PC-3 (cell line): ENCODE measurements around the gene PPM1G. TPM values are rescaled to one million over a fixed set of nuclear protein-coding genes. Genes with fewer than 3 reads are reported as not detected.

Experiments
- ATAC-seq: fragments of 200-7000 bp; cut with Tn5 transposase; 2 replicates; pipeline ENCODE4 v1.9.1; 2020; ENCODE audit warnings: mild to moderate bottlenecking, moderate library complexity
- BruUV-seq: library from RNA; stranded (reverse); fragments of 400-500 nt; replicated peaks from 2 replicates; lab custom pipeline; 2021; lab: Mats Ljungman, UMichigan
- CTCF ChIA-PET: fragments of 300-600 bp; sonication (Branson Sonifier 250); formaldehyde crosslinking; loops from one replicate; lab custom pipeline; 2022; ENCODE audit warnings: antibody characterized with exemption; lab: Charles Lee
- POLR2A ChIA-PET: fragments of 300-600 bp; sonication (Branson Sonifier 250); formaldehyde crosslinking; loops from one replicate; lab custom pipeline; 2022; ENCODE audit warnings: antibody characterized with exemption; ENCODE audit not compliant: unreplicated experiment; lab: Charles Lee
- DNase-seq: peaks from one replicate; pipeline ENCODE4 v3.0.0-alpha.2; 2015
- H2AFZ ChIP-seq: fragments of 300-600 bp; sonication (generic); 2 replicates; pipeline ENCODE4 v1.6.0; 2016; ENCODE audit warnings: antibody characterized with exemption, low read length
- H3F3A ChIP-seq: fragments of 300-600 bp; sonication (generic); one replicate; pipeline ENCODE4 v1.6.0; 2017; ENCODE audit warnings: antibody characterized with exemption, low read length, control low read depth, mild to moderate bottlenecking; ENCODE audit not compliant: unreplicated experiment
- H3K27ac ChIP-seq: fragments of 300-600 bp; sonication (generic); 2 replicates; pipeline ENCODE4 v1.5.1; 2016; ENCODE audit warnings: mild to moderate bottlenecking, low read length
- H3K27me3 ChIP-seq: fragments of 300-600 bp; sonication (generic); 2 replicates; pipeline ENCODE4 v1.6.1; 2016; ENCODE audit warnings: low read length, mixed read lengths
- H3K36me3 ChIP-seq: fragments of 300-600 bp; sonication (generic); 2 replicates; pipeline ENCODE4 v1.6.1; 2016; ENCODE audit warnings: low read depth, mixed run types, low read length, mixed read lengths
- H3K4me1 ChIP-seq: fragments of 300-600 bp; sonication (generic); 2 replicates; pipeline ENCODE4 v1.5.1; 2016; ENCODE audit warnings: low read length; ENCODE audit not compliant: insufficient read depth
- H3K4me2 ChIP-seq: fragments of 300-600 bp; sonication (generic); 2 replicates; pipeline ENCODE4 v1.6.0; 2016; ENCODE audit warnings: low read length
- H3K4me3 ChIP-seq: fragments of 300-600 bp; sonication (generic); 2 replicates; pipeline ENCODE4 v1.5.1; 2016; ENCODE audit warnings: mild to moderate bottlenecking, low read length, mixed read lengths
- H3K79me2 ChIP-seq: fragments of 300-600 bp; sonication (generic); 2 replicates; pipeline ENCODE4 v1.6.1; 2017; ENCODE audit warnings: low read length, mixed read lengths
- H3K9ac ChIP-seq: fragments of 300-600 bp; sonication (generic); 2 replicates; pipeline ENCODE4 v1.6.0; 2016; ENCODE audit warnings: mild to moderate bottlenecking, low read length
- H3K9me2 ChIP-seq: fragments of 300-600 bp; sonication (generic); replicated peaks from 2 replicates; pipeline ENCODE4 v1.6.1; 2016; ENCODE audit warnings: mixed run types, low read length, mixed read lengths
- H3K9me3 ChIP-seq: fragments of 300-600 bp; sonication (generic); 2 replicates; pipeline ENCODE4 v1.6.1; 2016; ENCODE audit warnings: low read length, mixed read lengths
- H4K20me1 ChIP-seq: fragments of 300-600 bp; sonication (generic); 2 replicates; pipeline ENCODE4 v1.6.1; 2016; ENCODE audit warnings: low read length, mixed read lengths
- EZH2 ChIP-seq: fragments of 300-600 bp; sonication (generic); IDR thresholded peaks from one replicate; pipeline ENCODE4 v1.6.1; 2017; ENCODE audit warnings: antibody characterized with exemption, mild to moderate bottlenecking, low read length; ENCODE audit not compliant: unreplicated experiment
- EZH2phosphoT487 ChIP-seq: fragments of 300-600 bp; sonication (generic); IDR thresholded peaks from 2 replicates; pipeline ENCODE4 v1.6.1; 2018; ENCODE audit warnings: mild to moderate bottlenecking, antibody characterized with exemption, low read length, borderline replicate concordance
- intact Hi-C: fragments of 100-400 bp; cut with micrococcal nuclease; formaldehyde crosslinking; loops from 2 replicates; pipeline ENCODE4 v1.9.0; 2023
- total RNA-seq: library from RNA; depleted of rRNA; stranded (reverse); fragments of >200 nt; gene quantifications from 2 replicates; pipeline ENCODE4 v1.2.3, GENCODE V29; 2014
- TF ChIP-seq, protein P1 (sequence below): fragments of 300-600 bp; sonication (generic); conservative IDR thresholded peaks from 2 replicates; pipeline ENCODE4 v1.5.1; 2017; ENCODE audit warnings: antibody characterized with exemption, low read depth, mild to moderate bottlenecking, low read length

Gene PPM1G
- total RNA-seq, 1 experiment from 2014 or later: 122 TPM

DNA sequence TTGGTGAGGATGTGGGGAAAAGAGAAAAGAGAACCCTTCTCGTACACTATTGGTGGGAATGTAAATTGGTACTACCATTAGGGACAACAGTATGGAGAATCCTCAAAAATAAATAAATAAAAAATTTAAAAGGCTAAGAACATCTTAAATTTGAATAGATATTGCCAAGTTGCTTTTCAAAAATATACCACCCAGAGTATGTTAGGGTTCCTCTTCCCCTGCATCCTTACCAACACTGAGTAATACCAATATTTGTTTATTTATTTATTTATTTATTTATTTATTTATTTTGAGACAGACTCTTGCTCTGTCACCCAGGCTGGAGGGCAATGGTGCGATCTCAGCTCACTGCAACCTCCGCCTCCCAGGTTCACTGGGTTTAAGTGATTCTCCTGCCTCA lies 13.6 kb upstream of the PPM1G start:
- H3K27ac ChIP-seq: no peak overlapping the region
- intact Hi-C loops: no loop called here

DNA sequence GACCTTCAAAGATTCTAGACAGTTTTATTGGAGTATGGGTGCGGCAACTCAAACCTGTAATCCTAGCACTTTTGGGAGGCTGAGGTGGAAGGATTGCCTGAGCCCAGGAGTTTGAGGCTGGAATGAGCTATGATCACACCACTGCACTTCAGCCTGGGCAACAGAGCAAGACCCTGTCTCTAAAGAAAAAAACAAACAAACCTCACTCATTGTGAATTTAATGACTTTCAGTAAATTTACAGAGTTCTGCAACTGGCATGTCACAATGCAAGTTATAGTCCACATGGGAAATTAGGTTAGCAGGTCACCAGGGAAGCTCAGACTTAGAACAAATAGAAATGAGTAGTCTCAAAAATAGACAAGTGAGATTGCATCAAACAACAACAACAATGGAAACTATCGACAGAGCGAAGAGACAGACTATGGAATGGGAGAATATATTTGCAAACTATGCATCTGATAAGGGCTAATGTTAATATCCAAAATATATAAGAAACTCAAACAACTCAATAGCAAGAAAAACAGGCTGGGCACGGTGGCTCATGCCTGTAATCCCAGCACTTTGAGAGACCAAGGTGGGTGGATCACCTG lies 12.4 kb upstream of the PPM1G start:
- H3K4me3 ChIP-seq: no peak overlapping the region
- ATAC-seq (no peak), DNase-seq (no peak)
- no peaks in the 10 kb centered on the region for H3K9me2 ChIP-seq
- CTCF ChIA-PET: no interaction called here
- H2AFZ ChIP-seq: no peak overlapping the region
- H3K79me2 ChIP-seq: no peaks in the 10 kb centered on the region
- H3K27me3 ChIP-seq: no peaks in the 10 kb centered on the region
- BruUV-seq: no TSS peak
- POLR2A ChIA-PET: no interaction called here
- intact Hi-C loops: no loop called here
- H3K9ac ChIP-seq: no peak overlapping the region
- H3K36me3 ChIP-seq: no peaks in the 10 kb centered on the region
- H4K20me1 ChIP-seq: no peaks in the 10 kb centered on the region
- H3F3A ChIP-seq: no peaks in the 10 kb centered on the region
- no peak overlapping the region for H3K4me2 ChIP-seq
- TF ChIP-seq EZH2 (no peak), EZH2phosphoT487 (no peak)
- TF ChIP-seq, protein P1, sequence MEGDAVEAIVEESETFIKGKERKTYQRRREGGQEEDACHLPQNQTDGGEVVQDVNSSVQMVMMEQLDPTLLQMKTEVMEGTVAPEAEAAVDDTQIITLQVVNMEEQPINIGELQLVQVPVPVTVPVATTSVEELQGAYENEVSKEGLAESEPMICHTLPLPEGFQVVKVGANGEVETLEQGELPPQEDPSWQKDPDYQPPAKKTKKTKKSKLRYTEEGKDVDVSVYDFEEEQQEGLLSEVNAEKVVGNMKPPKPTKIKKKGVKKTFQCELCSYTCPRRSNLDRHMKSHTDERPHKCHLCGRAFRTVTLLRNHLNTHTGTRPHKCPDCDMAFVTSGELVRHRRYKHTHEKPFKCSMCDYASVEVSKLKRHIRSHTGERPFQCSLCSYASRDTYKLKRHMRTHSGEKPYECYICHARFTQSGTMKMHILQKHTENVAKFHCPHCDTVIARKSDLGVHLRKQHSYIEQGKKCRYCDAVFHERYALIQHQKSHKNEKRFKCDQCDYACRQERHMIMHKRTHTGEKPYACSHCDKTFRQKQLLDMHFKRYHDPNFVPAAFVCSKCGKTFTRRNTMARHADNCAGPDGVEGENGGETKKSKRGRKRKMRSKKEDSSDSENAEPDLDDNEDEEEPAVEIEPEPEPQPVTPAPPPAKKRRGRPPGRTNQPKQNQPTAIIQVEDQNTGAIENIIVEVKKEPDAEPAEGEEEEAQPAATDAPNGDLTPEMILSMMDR: no peak
- no peaks in the 10 kb centered on the region for H3K9me3 ChIP-seq
- H3K27ac ChIP-seq: no peak overlapping the region
- no peaks in the 10 kb centered on the region for H3K4me1 ChIP-seq

More for the DNA sequence above, 13.6 kb upstream of the PPM1G start:
- Histone ChIP-seq H3K36me3 (no peaks in the 10 kb centered on the region), H2AFZ (no peak overlapping the region), H3K4me2 (no peak overlapping the region), H3K9me3 (no peaks in the 10 kb centered on the region), H3K4me3 (no peak overlapping the region), H3K4me1 (0 out of 2 replicates have a peak, but pooled peaks cover 6% of the 10 kb centered on the region), H4K20me1 (no peaks in the 10 kb centered on the region), H3K79me2 (no peaks in the 10 kb centered on the region), H3K9ac (no peak overlapping the region), H3K27me3 (no peaks in the 10 kb centered on the region), H3F3A (no peaks in the 10 kb centered on the region), H3K9me2 (no peaks in the 10 kb centered on the region)
- POLR2A ChIA-PET: no interaction called here
- TF ChIP-seq, protein P1: no peak
- TF ChIP-seq EZH2phosphoT487 (no peak), EZH2 (no peak)
- ATAC-seq (no peak), DNase-seq (no peak)
- CTCF ChIA-PET: no interaction called here
- no TSS peak for BruUV-seq

DNA sequence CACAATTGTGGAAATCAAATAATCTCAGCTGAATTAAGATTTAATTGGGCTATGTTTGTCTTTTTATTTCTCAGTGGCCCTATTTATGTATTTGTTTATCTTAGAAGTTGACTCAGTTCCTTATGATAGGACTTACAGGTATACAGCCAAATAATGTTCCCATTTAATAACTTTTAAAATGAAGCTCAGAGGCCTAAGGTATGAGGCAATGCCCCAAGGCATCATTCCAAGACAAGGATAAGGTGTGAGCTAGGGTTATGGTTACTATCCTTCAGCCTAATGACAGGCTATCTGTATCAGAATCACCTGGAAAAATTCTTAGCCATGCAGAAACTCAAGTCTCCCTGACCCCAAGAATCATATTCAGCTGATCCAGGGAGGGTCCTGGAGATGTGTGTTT lies 11.6 kb upstream of the PPM1G start:
- intact Hi-C loops: no loop called here
- no peak overlapping the region for H3K4me2 ChIP-seq
- H3F3A ChIP-seq: no peaks in the 10 kb centered on the region
- no peak overlapping the region for H3K4me3 ChIP-seq
- H3K27ac ChIP-seq: no peak overlapping the region
- no TSS peak for BruUV-seq
- H3K27me3 ChIP-seq: no peaks in the 10 kb centered on the region
- H3K9me2 ChIP-seq: no peaks in the 10 kb centered on the region
- ATAC-seq: peak; percentile 58
- TF ChIP-seq EZH2 (no peak), EZH2phosphoT487 (no peak)
- TF ChIP-seq, protein P1: no peak
- H3K4me1 ChIP-seq: no peaks in the 10 kb centered on the region
- H3K9ac ChIP-seq: no peak overlapping the region
- H4K20me1 ChIP-seq: no peaks in the 10 kb centered on the region
- H3K9me3 ChIP-seq: no peaks in the 10 kb centered on the region
- POLR2A ChIA-PET: no interaction called here
- no peak overlapping the region for H2AFZ ChIP-seq
- H3K79me2 ChIP-seq: no peaks in the 10 kb centered on the region
- no peak for DNase-seq
- CTCF ChIA-PET: no interaction called here
- H3K36me3 ChIP-seq: no peaks in the 10 kb centered on the region
